Sigmoid colon (tissue), 7 donors: Measurements from ENCODE around the gene TANGO6. TPM values are rescaled to one million over a fixed set of nuclear protein-coding genes. Genes with fewer than 3 reads are reported as not detected.

Experiments used
- DNase-seq: peaks from one replicate; pipeline ENCODE4 v3.0.0-alpha.2; 2019
- H3K27ac ChIP-seq, 4 donors: fragments of 200-600 bp; sonication (generic); one replicate each; pipeline ENCODE4 v1.5.1; 2016 to 2019; ENCODE audit warnings: mild to moderate bottlenecking in 1 of 4
- H3K27me3 ChIP-seq, 3 donors: fragments of 200-600 bp; sonication (generic); one replicate each; pipeline ENCODE4 v1.5.1; 2019; ENCODE audit warnings: mild to moderate bottlenecking in 1 of 3
- H3K36me3 ChIP-seq, 4 donors: fragments of 200-600 bp; sonication (generic); one replicate each; pipeline ENCODE4 v1.5.1; 2016 to 2019
- H3K4me1 ChIP-seq, 4 donors: fragments of 200-600 bp; sonication (generic); one replicate each; pipeline ENCODE4 v1.5.1; 2017 to 2019
- H3K4me3 ChIP-seq, 4 donors: fragments of 200-600 bp; sonication (generic); one replicate each; pipeline ENCODE4 v1.5.1; 2017 to 2019; ENCODE audit warnings: mild to moderate bottlenecking in 2 of 4, moderate library complexity in 1 of 4
- H3K9me3 ChIP-seq, 4 donors: fragments of 200-600 bp in 3 of 4; sonication (generic) in 3 of 4; one replicate each; pipeline versions ENCODE4 v1.5.1 to v1.6.1; 2013 to 2019
- EP300 ChIP-seq, 4 donors: sonication (generic); formaldehyde crosslinking; IDR thresholded peaks; one replicate each; pipeline ENCODE4 v1.6.1; 2017; ENCODE audit warnings: antibody characterized with exemption in 4 of 4
- POLR2A ChIP-seq, 2 donors: fragments of 450-650 bp; IDR thresholded peaks; one replicate each; pipeline ENCODE4 v1.6.1; 2016; ENCODE audit warnings: antibody characterized with exemption in 2 of 2, mild to moderate bottlenecking in 2 of 2, moderate library complexity in 2 of 2
- POLR2AphosphoS5 ChIP-seq, 4 donors: sonication (generic); formaldehyde crosslinking; IDR thresholded peaks; one replicate each; pipeline ENCODE4 v1.6.1; 2017; ENCODE audit warnings: antibody characterized with exemption in 4 of 4
- WGBS, 2 donors: extraction: QIAGEN DNeasy Blood & Tissue Kit; methylation state at CpG; one replicate each; pipeline ENCODE4 v1.1.7; 2013; 5-methylcytosine and 5-hydroxymethylcytosine counted together
- intact Hi-C: fragments of 100-400 bp; cut with DNase I; formaldehyde crosslinking; loops from one replicate; pipeline ENCODE4 v1.15.1; 2023
- polyA plus RNA-seq, 3 donors: library from polyadenylated mRNA; stranded (reverse); fragments of 200-250 nt; gene quantifications; one replicate each; pipeline ENCODE4 v1.2.3, GENCODE V29; 2013
- total RNA-seq, 4 donors: library from RNA; depleted of rRNA; stranded (reverse); fragments of >200 nt; gene quantifications; one replicate each; pipeline ENCODE4 v1.1.0, GENCODE V29; 2016
- TF ChIP-seq, protein P1 (sequence below), 4 experiments: fragments of 450-650 bp in 3 of 4; fragments of 200-600 bp in 1 of 4; IDR thresholded peaks; one replicate each; pipeline ENCODE4 v1.5.1; 2016 to 2019; ENCODE audit warnings: antibody characterized with exemption in 4 of 4, mild to moderate bottlenecking in 3 of 4, moderate library complexity in 2 of 4
- donor health status: healthy with polysubstance abuse.
- donor health status: Bipolar disorder and iron deficiency.
- donor health status: healthy.

The TANGO6 gene
- total and polyA plus RNA-seq, 7 donors: 0.92 to 23.5 (median 16.0) TPM

DNA sequence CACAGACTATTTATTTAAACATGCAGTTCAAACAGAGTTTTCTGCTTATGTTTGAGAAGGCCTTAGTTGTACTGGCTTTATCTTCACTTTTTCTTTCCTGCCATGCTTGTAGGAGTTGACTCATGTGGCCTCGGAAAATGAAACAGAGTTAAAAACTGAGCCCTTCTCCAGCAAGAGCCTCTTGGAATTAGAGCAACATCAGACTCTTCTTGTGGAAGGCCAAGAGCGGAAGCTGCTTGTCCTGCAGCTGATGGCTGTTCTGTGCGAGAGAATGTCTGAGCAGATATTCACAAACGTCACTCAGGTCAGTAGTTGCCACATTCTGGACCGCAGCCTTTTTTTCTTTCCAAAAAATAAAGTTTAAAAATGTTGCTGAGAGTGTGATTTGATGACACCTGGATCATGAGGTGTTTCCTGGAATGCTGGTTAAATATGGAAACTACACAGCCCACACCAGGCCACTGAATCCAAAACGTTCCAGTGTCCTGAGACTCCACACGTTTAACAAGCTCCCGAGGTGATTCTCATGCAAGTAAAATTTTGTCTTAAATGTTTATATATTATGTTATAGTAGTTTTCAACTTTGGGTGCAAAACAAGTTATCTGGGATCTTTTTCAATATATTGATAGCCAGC lies 65.9 kb downstream of the TANGO6 start:
- TF ChIP-seq, protein P1, sequence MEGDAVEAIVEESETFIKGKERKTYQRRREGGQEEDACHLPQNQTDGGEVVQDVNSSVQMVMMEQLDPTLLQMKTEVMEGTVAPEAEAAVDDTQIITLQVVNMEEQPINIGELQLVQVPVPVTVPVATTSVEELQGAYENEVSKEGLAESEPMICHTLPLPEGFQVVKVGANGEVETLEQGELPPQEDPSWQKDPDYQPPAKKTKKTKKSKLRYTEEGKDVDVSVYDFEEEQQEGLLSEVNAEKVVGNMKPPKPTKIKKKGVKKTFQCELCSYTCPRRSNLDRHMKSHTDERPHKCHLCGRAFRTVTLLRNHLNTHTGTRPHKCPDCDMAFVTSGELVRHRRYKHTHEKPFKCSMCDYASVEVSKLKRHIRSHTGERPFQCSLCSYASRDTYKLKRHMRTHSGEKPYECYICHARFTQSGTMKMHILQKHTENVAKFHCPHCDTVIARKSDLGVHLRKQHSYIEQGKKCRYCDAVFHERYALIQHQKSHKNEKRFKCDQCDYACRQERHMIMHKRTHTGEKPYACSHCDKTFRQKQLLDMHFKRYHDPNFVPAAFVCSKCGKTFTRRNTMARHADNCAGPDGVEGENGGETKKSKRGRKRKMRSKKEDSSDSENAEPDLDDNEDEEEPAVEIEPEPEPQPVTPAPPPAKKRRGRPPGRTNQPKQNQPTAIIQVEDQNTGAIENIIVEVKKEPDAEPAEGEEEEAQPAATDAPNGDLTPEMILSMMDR (IDR thresholded peaks at IDR 0.05): no peak
- no peak for TF ChIP-seq POLR2A (IDR thresholded peaks at IDR 0.05)
- TF ChIP-seq EP300 (IDR thresholded peaks at IDR 0.05): no peak
- no peak for TF ChIP-seq POLR2AphosphoS5 (IDR thresholded peaks at IDR 0.05)
- 80 to 83% methylated on average over 8 of the region's 8 CpGs for WGBS, 2 donors
- no peaks in the 10 kb centered on the region for H3K9me3 ChIP-seq
- peaks cover 0 to 31% (median 0%) of the 10 kb centered on the region in 4 donors for H3K36me3 ChIP-seq
- peak overlapping the region in 2 of 4 donors; percentile 26 to 42 for H3K27ac ChIP-seq
- H3K4me1 ChIP-seq: no peaks in the 10 kb centered on the region
- intact Hi-C loops: no loop called here
- H3K27me3 ChIP-seq: no peaks in the 10 kb centered on the region
- DNase-seq: no peak
- H3K4me3 ChIP-seq: no peak overlapping the region

DNA sequence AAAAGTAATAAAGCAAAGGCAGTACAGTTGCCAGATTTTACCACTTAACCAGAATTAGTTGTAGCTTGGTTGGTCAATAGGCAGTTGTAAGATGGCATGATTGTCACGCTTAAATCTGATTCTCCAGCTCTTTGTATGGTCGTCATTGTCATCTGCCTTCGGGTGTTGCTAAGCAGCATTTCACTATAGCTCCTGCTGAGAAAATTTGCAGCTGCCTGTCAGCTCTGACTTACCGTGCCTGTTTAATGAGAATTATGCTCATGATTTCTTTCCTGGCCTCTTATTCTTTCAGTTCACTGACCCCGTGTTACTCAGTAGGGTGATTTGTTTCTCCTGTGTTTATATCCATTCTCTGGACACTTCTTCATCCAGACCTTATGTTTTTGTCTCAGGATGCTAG lies 66.7 kb downstream of the TANGO6 start:
- H3K36me3 ChIP-seq: peaks cover 0 to 31% (median 0%) of the 10 kb centered on the region in 4 donors
- intact Hi-C loops: no loop called here
- no peak for DNase-seq
- no peaks in the 10 kb centered on the region for H3K27me3 ChIP-seq
- H3K4me1 ChIP-seq: no peaks in the 10 kb centered on the region
- peak overlapping the region in 2 of 4 donors; percentile 26 to 42 for H3K27ac ChIP-seq
- no peak overlapping the region for H3K4me3 ChIP-seq
- TF ChIP-seq POLR2AphosphoS5 (IDR thresholded peaks at IDR 0.05) (peak in 1 of 4 donors; percentile 39), POLR2A (IDR thresholded peaks at IDR 0.05) (no peak), EP300 (IDR thresholded peaks at IDR 0.05) (no peak)
- WGBS, 2 donors: 80 to 81% methylated on average over 5 of the region's 5 CpGs
- no peaks in the 10 kb centered on the region for H3K9me3 ChIP-seq

DNA sequence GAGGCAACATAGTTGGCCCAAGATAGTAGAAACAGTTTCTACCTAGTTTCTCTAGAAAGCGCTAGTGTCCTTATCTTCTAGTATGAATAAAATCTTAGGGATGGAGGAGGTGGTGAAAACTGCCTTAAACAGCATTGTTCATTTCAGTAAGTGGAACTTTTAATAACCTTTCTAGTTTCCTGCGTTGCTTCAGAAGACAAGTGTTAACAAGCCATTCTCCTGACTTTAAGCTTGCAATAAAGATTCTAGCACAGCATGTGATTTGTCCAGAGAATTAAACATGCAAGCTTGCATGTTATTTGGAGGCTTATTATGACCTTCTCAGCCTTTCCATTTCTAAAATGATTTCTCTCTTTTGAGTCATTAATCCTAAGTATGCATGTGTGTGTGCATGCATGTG lies 72.3 kb downstream of the TANGO6 start:
- 89 to 93% methylated on average over 2 of the region's 2 CpGs for WGBS, 2 donors
- TF ChIP-seq POLR2A (IDR thresholded peaks at IDR 0.05) (no peak), EP300 (IDR thresholded peaks at IDR 0.05) (no peak), POLR2AphosphoS5 (IDR thresholded peaks at IDR 0.05) (no peak)
- TF ChIP-seq, protein P1 (IDR thresholded peaks at IDR 0.05): no peak
- H3K4me1 ChIP-seq: no peaks in the 10 kb centered on the region
- no peak overlapping the region for H3K4me3 ChIP-seq
- DNase-seq: no peak
- no peak overlapping the region for H3K27ac ChIP-seq
- no peaks in the 10 kb centered on the region for H3K27me3 ChIP-seq
- intact Hi-C loops: no loop called here
- H3K36me3 ChIP-seq: peaks cover 0 to 39% (median 1%) of the 10 kb centered on the region in 4 donors
- H3K9me3 ChIP-seq: no peaks in the 10 kb centered on the region

DNA sequence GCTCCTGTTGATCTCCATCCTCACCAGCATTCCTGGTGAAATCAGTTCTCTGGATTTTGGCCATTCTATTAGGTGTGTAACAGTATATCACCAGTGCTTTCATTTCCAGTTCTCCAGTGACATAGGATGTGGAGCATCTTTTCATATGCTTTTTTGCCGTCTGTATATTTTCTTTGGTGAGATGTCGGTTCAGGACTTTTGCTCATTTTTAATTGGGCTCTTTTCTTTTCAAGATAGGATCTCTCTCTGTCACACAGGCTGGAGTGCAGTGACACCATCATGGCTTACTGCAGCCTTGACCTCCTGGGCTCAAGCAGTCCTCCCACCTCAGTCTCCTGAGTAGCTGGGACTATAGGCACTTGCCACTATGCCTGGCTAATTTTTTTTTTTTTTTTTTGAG lies 74.2 kb downstream of the TANGO6 start:
- H3K9me3 ChIP-seq: no peaks in the 10 kb centered on the region
- DNase-seq: no peak
- TF ChIP-seq EP300 (IDR thresholded peaks at IDR 0.05): no peak
- TF ChIP-seq, protein P1 (IDR thresholded peaks at IDR 0.05): no peak
- TF ChIP-seq POLR2AphosphoS5 (IDR thresholded peaks at IDR 0.05): no peak
- TF ChIP-seq POLR2A (IDR thresholded peaks at IDR 0.05): no peak
- H3K4me3 ChIP-seq: no peak overlapping the region
- intact Hi-C loops: no loop called here
- no peaks in the 10 kb centered on the region for H3K27me3 ChIP-seq
- no peaks in the 10 kb centered on the region for H3K4me1 ChIP-seq
- H3K27ac ChIP-seq: no peak overlapping the region
- WGBS, 2 donors: 98% methylated on average over 2 of the region's 2 CpGs
- H3K36me3 ChIP-seq: peaks cover 0 to 35% (median 2%) of the 10 kb centered on the region in 4 donors

DNA sequence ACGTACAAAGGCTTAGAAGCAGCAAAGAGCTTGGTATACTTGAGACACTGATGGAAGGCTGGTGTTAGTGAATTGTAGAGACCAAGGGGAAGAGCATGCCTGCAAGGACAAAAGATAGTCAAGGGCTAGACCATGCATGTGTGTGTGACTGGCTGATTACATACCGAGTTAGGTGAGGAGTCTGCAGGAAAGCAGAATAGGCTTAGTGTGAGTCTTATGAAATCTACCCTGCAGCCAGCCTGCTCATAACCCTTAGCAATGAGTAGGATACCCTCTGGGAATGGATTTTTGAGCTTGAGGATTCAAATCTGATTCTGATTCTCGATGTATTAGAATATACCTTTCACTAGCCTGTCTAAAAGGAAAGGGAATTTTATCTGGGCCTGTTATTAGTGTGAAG lies 77.0 kb downstream of the TANGO6 start:
- Histone ChIP-seq H3K27me3 (no peaks in the 10 kb centered on the region), H3K27ac (no peak overlapping the region), H3K4me1 (no peaks in the 10 kb centered on the region), H3K4me3 (no peak overlapping the region), H3K9me3 (no peaks in the 10 kb centered on the region), H3K36me3 (peaks cover 0 to 34% (median 2%) of the 10 kb centered on the region in 4 donors)
- WGBS, 2 donors: 95 to 96% methylated on average over 3 of the region's 3 CpGs
- no peak for DNase-seq
- intact Hi-C loops: no loop called here
- TF ChIP-seq, protein P1 (IDR thresholded peaks at IDR 0.05): no peak
- TF ChIP-seq EP300 (IDR thresholded peaks at IDR 0.05) (no peak), POLR2A (IDR thresholded peaks at IDR 0.05) (no peak), POLR2AphosphoS5 (IDR thresholded peaks at IDR 0.05) (no peak)
